HepG2 (cell line): Measurements from ENCODE around the gene FPGS. TPM values are rescaled to one million over a fixed set of nuclear protein-coding genes. Genes with fewer than 3 reads are reported as not detected.

Experiments
- AGO2 ChIP-seq: fragments of 200-400 bp; formaldehyde crosslinking; optimal IDR thresholded peaks from 2 replicates; pipeline ENCODE3; 2017; ENCODE audit warnings: mild to moderate bottlenecking, low read depth, low read length, moderate library complexity
- CBX2 ChIP-seq, 2 experiments: fragments of 200-600 bp in 1 of 2; sonication (generic); formaldehyde crosslinking in 1 of 2; IDR thresholded peaks; 2 replicates each; pipeline versions ENCODE4 v1.7.0 to v1.8.1; 2018 to 2022; ENCODE audit warnings: low read depth in 2 of 2, low read length in 1 of 2, mild to moderate bottlenecking in 1 of 2, missing genetic modification reagents in 1 of 2
- ELF3 ChIP-seq: IDR thresholded peaks from 2 replicates; pipeline ENCODE4 v1.6.1; 2016; ENCODE audit warnings: missing genetic modification reagents, missing compliant biosample characterization
- FOXJ3 ChIP-seq: sonication (generic); formaldehyde crosslinking; IDR thresholded peaks from 2 replicates; pipeline ENCODE4 v1.4.0; 2020; ENCODE audit warnings: missing genetic modification reagents, mild to moderate bottlenecking, borderline replicate concordance
- IRF9 ChIP-seq: sonication (generic); formaldehyde crosslinking; IDR thresholded peaks from 2 replicates; pipeline ENCODE4 v1.8.0; 2022; ENCODE audit warnings: missing genetic modification reagents, mild to moderate bottlenecking, borderline replicate concordance
- KDM6A ChIP-seq: IDR thresholded peaks from 2 replicates; pipeline ENCODE4 v1.6.1; 2016; ENCODE audit warnings: low read depth
- MED13 ChIP-seq: sonication (generic); formaldehyde crosslinking; IDR thresholded peaks from 2 replicates; pipeline ENCODE4 v1.5.0; 2020; ENCODE audit warnings: missing genetic modification reagents
- NFKB2 ChIP-seq: sonication (generic); formaldehyde crosslinking; IDR thresholded peaks from 2 replicates; pipeline ENCODE4 v1.4.0; 2020; ENCODE audit warnings: missing genetic modification reagents, borderline replicate concordance
- NR3C1 ChIP-seq: sonication (generic); formaldehyde crosslinking; IDR thresholded peaks from 2 replicates; pipeline ENCODE4 v1.4.0; 2020; ENCODE audit warnings: missing genetic modification reagents
- RAD51 ChIP-seq: fragments of 450-650 bp; IDR thresholded peaks from 2 replicates; pipeline ENCODE4 v1.6.1; 2016; ENCODE audit warnings: borderline replicate concordance
- RFXAP ChIP-seq: sonication (generic); formaldehyde crosslinking; IDR thresholded peaks from 2 replicates; pipeline ENCODE4 v1.4.0; 2020; ENCODE audit warnings: missing genetic modification reagents, borderline replicate concordance
- TERF1 ChIP-seq: sonication (generic); formaldehyde crosslinking; IDR thresholded peaks from 2 replicates; pipeline ENCODE4 v1.8.0; 2022; ENCODE audit warnings: mild to moderate bottlenecking, missing genetic modification reagents, moderate library complexity
- XBP1 ChIP-seq: sonication (generic); formaldehyde crosslinking; IDR thresholded peaks from 2 replicates; pipeline ENCODE4 v1.5.0; 2020; ENCODE audit warnings: missing genetic modification reagents
- ZBTB43 ChIP-seq: sonication (generic); formaldehyde crosslinking; conservative IDR thresholded peaks from 2 replicates; pipeline ENCODE4 v1.4.0; 2020; ENCODE audit warnings: missing genetic modification reagents
- ZNF136 ChIP-seq: sonication (generic); formaldehyde crosslinking; IDR thresholded peaks from 2 replicates; pipeline ENCODE4 v1.8.1; 2022; ENCODE audit warnings: low read depth, mild to moderate bottlenecking, moderate library complexity, missing genetic modification reagents
- ZNF3 ChIP-seq: IDR thresholded peaks from 2 replicates; pipeline ENCODE4 v1.7.0; 2017; ENCODE audit warnings: inconsistent platforms
- ZNF335 ChIP-seq: sonication (generic); formaldehyde crosslinking; IDR thresholded peaks from 2 replicates; pipeline ENCODE4 v1.4.0; 2020; ENCODE audit warnings: missing genetic modification reagents
- ZNF709 ChIP-seq: sonication (generic); formaldehyde crosslinking; IDR thresholded peaks from 2 replicates; pipeline ENCODE4 v1.5.0; 2020; ENCODE audit warnings: mild to moderate bottlenecking, missing genetic modification reagents
- ZNF747 ChIP-seq: sonication (generic); formaldehyde crosslinking; IDR thresholded peaks from 2 replicates; pipeline ENCODE4 v1.8.1; 2023; ENCODE audit warnings: missing genetic modification reagents, mild to moderate bottlenecking, borderline replicate concordance
- ZNF784 ChIP-seq: sonication (generic); formaldehyde crosslinking; IDR thresholded peaks from 2 replicates; pipeline ENCODE4 v1.5.1; 2020; ENCODE audit warnings: missing genetic modification reagents, mild to moderate bottlenecking, borderline replicate concordance
- ZNF839 ChIP-seq: sonication (generic); formaldehyde crosslinking; IDR thresholded peaks from 2 replicates; pipeline ENCODE4 v1.4.0; 2020; ENCODE audit warnings: missing genetic modification reagents, mild to moderate bottlenecking, borderline replicate concordance
- polyA plus RNA-seq, 8 experiments: library from polyadenylated mRNA; depleted of rRNA in 3 of 8; stranded (reverse) in 7 of 8; unstranded in 1 of 8; fragments of >200 nt; fragmentation: Illumina TruSeq in 4 of 8; extraction: Trizol in 4 of 8; gene quantifications; 2 replicates each; pipeline versions ENCODE4 v1.2.1 to v1.2.3, GENCODE V29; 2011 to 2016; ENCODE audit warnings: low read depth in 4 of 8, missing spikeins in 1 of 8, mixed read lengths in 1 of 8; ENCODE audit not compliant: insufficient read depth in 1 of 8
- total RNA-seq, 5 experiments: library from RNA; depleted of rRNA; stranded (reverse); fragments of >200 nt; fragmentation: Illumina TruSeq; extraction: Trizol; gene quantifications; 2 replicates each; pipeline ENCODE4 v1.2.3, GENCODE V29; 2016; ENCODE audit warnings: low read depth in 1 of 5
- TF ChIP-seq, protein P1 (sequence below): sonication (generic); formaldehyde crosslinking; IDR thresholded peaks from 2 replicates; pipeline ENCODE4 v1.5.0; 2020; ENCODE audit warnings: missing genetic modification reagents, mild to moderate bottlenecking, borderline replicate concordance
- TF ChIP-seq, protein P2 (sequence below): sonication (generic); formaldehyde crosslinking; IDR thresholded peaks from 2 replicates; pipeline ENCODE4 v1.9.0; 2021; ENCODE audit warnings: missing genetic modification reagents, borderline replicate concordance

Gene FPGS
- total and polyA plus RNA-seq, 2 of the 13 experiments (the other 11 are each of a cell fraction or from before 2014, with no cell fraction given), result 35.6 to 36.8 TPM

DNA sequence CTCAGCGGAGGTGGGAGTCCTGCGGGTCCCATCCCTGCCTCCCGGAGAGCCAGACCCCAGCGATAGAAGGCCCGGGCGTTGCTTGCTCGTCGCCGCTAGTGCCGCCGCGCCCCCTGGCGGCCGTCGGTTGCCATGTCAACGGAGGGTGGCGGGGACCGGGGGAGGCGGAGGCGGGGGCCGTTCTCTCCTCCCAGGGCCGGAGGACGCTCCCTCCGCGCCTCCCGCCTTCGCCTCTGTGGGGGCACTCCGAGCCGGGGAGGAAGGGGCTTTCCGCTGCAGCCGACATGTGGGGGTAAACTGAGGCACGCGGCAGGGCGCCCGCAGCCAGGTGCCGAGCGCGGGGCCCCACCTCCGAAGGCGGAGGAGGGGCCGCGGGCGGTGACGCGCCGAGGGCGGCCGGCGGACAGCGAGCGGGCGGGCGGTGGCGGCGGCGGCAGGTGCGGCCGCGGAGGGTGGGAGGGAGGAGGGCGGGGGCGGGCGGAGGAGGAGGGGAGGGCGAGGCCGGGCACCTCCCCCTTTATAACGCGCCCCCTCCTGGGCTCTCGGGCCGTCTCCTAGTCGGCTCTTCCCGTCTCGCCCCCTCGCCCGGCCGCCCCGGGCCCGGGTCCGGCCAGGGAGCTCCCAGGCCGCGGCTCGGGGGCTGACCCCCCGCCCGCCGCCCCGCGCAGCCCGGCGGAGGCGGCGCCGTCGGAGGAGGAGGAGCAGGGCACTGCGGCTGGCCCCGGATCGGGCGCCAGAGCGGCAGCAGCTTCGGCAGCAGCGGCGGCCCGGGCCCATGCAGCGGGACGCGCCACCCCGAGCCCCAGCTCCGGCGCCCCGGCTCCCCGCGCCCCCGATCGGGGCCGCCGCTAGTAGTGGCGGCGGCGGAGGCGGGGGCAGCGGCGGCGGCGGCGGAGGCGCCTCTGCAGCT, 17.4 kb upstream of the FPGS start (continued):
- TF ChIP-seq NFKB2 (CRISPR knock-in tag), result no peak
- TF ChIP-seq ZNF747 (CRISPR knock-in tag), result no peak
- TF ChIP-seq KDM6A (CRISPR knock-in tag), result no peak
- TF ChIP-seq ZBTB43, result no peak
- TF ChIP-seq, protein P1, sequence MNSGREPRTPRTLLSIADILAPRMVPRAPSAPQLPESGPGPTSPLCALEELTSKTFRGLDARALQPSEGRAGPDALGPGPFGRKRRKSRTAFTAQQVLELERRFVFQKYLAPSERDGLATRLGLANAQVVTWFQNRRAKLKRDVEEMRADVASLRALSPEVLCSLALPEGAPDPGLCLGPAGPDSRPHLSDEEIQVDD (CRISPR knock-in tag), result no peak
- TF ChIP-seq TERF1 (CRISPR knock-in tag), result no peak
- TF ChIP-seq ZNF136 (CRISPR knock-in tag), result no peak
- no peak for TF ChIP-seq ZNF335
- no peak for TF ChIP-seq RAD51
- no peak for TF ChIP-seq ZNF839 (CRISPR knock-in tag)
- TF ChIP-seq NR3C1 (CRISPR knock-in tag), result no peak
- no peak for TF ChIP-seq ZNF784
- TF ChIP-seq, protein P2, sequence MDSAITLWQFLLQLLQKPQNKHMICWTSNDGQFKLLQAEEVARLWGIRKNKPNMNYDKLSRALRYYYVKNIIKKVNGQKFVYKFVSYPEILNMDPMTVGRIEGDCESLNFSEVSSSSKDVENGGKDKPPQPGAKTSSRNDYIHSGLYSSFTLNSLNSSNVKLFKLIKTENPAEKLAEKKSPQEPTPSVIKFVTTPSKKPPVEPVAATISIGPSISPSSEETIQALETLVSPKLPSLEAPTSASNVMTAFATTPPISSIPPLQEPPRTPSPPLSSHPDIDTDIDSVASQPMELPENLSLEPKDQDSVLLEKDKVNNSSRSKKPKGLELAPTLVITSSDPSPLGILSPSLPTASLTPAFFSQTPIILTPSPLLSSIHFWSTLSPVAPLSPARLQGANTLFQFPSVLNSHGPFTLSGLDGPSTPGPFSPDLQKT (CRISPR knock-in tag), result no peak
- TF ChIP-seq XBP1 (CRISPR knock-in tag), result no peak
- TF ChIP-seq RFXAP (CRISPR knock-in tag), result no peak
- TF ChIP-seq AGO2, result peak; percentile 15
- TF ChIP-seq MED13, result peak; percentile 74; the same call in 1 of the 2 replicates
- TF ChIP-seq CBX2 (IDR thresholded peaks at IDR 0.05; ENCODE audit: low read depth, low read length), result no peak
- no peak for TF ChIP-seq CBX2 (CRISPR knock-in tag; IDR thresholded peaks at IDR 0.05; ENCODE audit: low read depth)
- no peak for TF ChIP-seq ZNF709 (CRISPR knock-in tag)
- TF ChIP-seq ELF3 (CRISPR knock-in tag), result 0 out of 2 replicates have a peak, but pooled peaks have one; percentile 15
- TF ChIP-seq IRF9 (CRISPR knock-in tag), result no peak
- no peak for TF ChIP-seq FOXJ3 (CRISPR knock-in tag)
- TF ChIP-seq ZNF3 (CRISPR knock-in tag), result no peak
